ENCODE measurements around the gene CNOT3.

DNA sequence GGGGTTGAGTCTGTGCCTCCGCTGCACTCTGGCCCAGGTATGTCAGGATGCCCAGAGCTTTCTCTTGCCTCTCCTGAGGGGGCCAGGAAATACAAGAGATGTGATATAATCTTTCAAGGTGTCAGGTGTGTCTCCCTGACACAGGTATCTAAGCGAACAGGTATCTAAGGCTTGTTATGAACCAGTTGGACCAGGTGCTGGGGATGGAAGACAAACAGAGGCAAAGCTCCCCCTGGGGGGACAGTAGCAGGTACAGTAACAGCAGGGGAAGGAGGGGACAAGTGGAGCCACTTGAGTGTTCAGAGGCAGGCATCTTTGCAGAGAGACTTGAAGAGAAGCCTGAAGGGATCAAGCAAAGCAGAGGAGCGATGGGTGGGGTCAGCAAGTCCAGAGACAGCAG lies 19.4 kb downstream of the CNOT3 start:
- TF ChIP-seq, protein P1, sequence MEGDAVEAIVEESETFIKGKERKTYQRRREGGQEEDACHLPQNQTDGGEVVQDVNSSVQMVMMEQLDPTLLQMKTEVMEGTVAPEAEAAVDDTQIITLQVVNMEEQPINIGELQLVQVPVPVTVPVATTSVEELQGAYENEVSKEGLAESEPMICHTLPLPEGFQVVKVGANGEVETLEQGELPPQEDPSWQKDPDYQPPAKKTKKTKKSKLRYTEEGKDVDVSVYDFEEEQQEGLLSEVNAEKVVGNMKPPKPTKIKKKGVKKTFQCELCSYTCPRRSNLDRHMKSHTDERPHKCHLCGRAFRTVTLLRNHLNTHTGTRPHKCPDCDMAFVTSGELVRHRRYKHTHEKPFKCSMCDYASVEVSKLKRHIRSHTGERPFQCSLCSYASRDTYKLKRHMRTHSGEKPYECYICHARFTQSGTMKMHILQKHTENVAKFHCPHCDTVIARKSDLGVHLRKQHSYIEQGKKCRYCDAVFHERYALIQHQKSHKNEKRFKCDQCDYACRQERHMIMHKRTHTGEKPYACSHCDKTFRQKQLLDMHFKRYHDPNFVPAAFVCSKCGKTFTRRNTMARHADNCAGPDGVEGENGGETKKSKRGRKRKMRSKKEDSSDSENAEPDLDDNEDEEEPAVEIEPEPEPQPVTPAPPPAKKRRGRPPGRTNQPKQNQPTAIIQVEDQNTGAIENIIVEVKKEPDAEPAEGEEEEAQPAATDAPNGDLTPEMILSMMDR (IDR thresholded peaks at IDR 0.05): no peak
- no peak for TF ChIP-seq RXRA (IDR thresholded peaks at IDR 0.05; ENCODE audit: borderline replicate concordance, low read depth)
